Measurements from ENCODE around the gene RPL22.

RPL22 gene

DNA sequence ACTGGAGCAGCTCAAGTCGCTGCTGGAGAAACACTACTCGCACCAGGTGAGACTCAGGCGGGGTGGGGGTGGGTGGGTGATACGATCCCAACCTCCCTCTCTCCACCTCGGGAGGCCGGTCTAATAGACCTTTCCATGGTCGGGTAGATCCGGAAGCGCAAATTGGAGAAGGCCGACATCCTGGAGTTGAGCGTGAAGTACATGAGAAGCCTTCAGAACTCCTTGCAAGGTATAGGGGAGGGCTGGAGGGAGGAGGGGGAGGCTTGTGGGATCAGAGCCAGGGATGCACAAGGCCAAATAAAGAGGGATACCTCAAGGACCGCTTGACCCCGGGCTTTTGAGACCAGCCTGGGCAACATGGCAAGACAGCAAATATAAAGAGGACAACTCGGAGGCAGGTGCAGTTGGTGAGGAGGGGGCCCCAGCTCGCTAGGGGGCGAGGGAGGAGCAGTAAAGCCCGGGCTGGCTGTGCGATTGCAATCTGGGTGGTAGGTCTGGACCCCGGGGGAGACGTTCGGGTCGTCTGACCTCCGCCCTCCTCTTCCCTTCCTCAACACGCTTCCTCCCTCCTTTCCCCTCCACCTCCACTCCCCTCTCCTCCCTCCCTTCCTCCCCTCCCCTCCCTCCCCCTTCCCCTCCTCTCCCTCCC lies 45.1 kb upstream of the RPL22 start:
- no peak overlapping the region for H3K27ac ChIP-seq
- no peak for TF ChIP-seq ZFX (IDR thresholded peaks at IDR 0.05)
- TF ChIP-seq, protein P1, sequence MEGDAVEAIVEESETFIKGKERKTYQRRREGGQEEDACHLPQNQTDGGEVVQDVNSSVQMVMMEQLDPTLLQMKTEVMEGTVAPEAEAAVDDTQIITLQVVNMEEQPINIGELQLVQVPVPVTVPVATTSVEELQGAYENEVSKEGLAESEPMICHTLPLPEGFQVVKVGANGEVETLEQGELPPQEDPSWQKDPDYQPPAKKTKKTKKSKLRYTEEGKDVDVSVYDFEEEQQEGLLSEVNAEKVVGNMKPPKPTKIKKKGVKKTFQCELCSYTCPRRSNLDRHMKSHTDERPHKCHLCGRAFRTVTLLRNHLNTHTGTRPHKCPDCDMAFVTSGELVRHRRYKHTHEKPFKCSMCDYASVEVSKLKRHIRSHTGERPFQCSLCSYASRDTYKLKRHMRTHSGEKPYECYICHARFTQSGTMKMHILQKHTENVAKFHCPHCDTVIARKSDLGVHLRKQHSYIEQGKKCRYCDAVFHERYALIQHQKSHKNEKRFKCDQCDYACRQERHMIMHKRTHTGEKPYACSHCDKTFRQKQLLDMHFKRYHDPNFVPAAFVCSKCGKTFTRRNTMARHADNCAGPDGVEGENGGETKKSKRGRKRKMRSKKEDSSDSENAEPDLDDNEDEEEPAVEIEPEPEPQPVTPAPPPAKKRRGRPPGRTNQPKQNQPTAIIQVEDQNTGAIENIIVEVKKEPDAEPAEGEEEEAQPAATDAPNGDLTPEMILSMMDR (conservative IDR thresholded peaks at IDR 0.05), result no peak

DNA sequence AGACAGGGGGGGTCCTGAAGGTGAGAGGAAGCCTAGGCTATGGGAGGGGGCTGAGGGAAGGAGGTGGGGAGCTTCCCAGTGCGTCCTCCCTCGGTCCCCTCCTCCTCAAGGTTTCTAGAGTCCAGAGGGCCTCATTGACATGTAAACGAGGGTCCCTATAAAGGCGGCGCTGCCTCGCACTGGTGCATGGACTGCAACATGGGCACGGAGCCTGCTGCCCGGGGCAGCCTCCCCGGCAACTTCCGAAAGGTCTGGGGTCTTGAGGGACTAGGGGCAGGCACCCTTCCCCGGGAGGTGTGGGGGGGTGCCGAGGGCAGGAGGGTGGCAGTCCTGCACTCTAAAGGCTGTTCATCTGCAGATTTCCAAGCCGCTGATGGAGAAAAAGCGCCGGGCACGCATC lies 44.6 kb upstream of the RPL22 start, which contains the start of gene HES3:
HES3 (plus strand) TSS at position 187 of the 400 bp plus-strand sequence; CDS start at position 374, 187 bp downstream.
- no peak for TF ChIP-seq ZFX (IDR thresholded peaks at IDR 0.05)
- TF ChIP-seq, protein P1 (conservative IDR thresholded peaks at IDR 0.05), result no peak
- H3K27ac ChIP-seq, result no peak within 1 kb of the TSS

DNA sequence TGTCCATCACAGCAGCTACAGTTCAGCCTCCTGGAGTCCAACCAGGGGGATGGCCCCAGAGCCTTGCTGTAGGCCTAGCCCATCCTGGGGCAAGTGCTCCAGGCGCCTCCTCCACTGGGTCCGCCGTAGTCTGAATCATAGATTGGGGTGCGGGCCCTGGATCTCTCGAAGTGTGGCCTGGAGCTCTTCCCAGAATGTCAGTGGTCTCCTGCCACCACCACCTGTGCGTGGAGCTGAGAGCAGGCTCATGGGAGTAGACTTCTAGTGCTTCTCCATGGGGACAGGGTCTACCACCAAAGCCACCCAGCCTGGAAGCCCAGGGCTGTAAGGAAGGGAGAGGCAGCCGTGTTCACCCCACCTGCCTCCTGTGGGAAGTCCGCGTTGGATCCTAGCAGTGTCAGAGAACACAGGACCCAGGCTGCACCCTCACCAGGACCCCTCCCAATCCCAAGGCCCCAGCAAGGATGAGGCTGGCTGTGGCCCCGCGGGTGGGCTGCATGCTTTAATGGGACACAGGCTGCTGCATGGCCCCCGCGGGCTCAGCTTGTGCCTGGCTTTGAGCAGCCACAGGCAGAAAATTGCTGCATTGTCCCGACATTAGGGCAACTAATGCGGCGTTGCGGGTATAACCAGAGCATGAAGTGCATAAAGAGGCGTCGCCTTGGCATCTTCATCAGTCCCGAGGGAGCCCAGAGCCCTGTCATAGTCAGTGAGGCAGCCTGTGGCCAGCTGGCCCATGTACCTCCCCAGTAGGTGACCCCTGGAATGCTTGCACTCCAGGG lies 43.8 kb upstream of the RPL22 start:
- TF ChIP-seq, protein P1 (conservative IDR thresholded peaks at IDR 0.05), result no peak
- no peak for TF ChIP-seq ZFX (IDR thresholded peaks at IDR 0.05)
- H3K27ac ChIP-seq, result no peak overlapping the region

DNA sequence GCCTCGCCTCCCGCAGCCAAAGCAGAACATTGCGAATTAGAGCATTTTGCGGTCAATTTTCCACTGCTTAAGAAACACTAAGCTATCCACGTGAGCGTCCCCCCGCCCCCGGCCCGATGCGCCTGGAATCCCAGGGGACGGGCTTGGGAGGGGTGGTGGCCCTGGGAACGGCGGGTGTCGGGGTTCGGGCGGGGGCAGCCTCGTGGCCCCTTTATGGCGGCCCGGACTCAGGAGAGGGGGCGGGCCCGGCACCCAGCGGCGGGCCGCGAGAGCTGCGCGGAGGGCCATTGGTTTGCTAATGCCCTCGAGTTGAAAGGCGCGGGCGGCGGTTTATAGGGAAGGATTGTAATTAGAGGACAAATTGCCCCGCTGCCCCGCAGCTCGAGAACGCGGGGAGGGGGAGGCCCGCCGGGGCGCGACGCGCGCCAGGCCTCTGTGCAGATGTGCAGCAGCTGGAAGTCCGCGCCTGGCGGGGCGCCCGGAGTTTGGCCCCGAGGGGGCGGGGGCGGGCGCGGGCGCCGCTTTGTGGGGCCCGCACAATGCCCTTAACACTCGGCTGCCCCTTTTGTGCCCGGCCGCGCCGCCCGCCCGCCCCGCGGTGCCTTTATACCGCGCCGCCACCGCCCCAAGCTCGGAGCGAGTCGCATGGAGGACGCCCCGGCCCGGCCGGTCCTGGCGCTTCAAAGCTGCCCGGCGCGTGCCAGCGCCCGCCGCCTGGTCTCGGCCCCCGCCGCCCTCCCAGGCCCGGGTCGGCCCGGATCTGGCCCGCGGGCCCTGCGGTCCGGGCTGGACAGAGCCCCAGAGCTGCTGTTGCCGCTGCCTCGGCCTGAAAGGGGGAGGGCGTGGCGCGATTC lies 42.7 kb upstream of the RPL22 start:
- TF ChIP-seq, protein P1 (conservative IDR thresholded peaks at IDR 0.05), result no peak
- TF ChIP-seq ZFX (IDR thresholded peaks at IDR 0.05), result no peak
- H3K27ac ChIP-seq, result no peak overlapping the region

DNA sequence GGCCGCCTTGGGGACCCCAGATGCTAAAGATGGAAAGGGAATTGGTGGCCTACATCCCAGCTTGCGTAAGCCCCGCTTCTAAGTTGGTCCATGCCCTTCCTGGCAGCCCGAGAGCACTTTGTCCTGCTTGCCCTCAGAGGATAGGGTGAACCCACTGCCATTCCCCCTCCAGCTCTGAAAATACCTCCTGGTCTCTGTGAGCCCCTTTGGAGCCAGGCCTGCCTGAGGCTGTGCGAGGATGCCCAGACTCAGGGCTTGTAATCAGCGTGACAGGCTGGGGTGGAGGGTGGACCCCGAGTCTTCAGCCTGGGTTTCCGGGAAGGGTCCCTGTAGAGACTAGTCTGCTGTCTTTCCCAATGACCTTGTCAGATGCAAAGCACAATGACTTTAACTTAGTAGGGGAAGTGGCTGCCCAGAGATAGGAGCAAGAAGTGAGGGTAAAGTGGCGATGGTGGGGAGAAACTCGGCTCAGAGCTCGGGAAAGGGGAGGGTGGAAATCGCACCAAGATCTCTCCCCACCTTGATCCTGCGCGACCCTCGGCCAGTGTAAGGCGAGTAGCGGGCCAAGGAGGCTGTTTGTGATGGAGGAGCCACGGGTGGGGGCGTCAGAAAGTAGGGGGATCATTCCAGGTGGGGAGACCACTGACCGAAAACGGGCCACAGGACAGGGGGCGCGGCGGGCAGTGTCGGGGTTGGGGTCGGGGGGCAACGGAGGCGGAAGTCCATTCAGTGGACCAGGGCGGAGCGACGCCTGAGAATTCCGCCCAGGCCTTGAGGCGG lies 41.9 kb upstream of the RPL22 start:
- TF ChIP-seq, protein P1 (conservative IDR thresholded peaks at IDR 0.05), result no peak
- no peak for TF ChIP-seq ZFX (IDR thresholded peaks at IDR 0.05)
- H3K27ac ChIP-seq, result no peak overlapping the region

DNA sequence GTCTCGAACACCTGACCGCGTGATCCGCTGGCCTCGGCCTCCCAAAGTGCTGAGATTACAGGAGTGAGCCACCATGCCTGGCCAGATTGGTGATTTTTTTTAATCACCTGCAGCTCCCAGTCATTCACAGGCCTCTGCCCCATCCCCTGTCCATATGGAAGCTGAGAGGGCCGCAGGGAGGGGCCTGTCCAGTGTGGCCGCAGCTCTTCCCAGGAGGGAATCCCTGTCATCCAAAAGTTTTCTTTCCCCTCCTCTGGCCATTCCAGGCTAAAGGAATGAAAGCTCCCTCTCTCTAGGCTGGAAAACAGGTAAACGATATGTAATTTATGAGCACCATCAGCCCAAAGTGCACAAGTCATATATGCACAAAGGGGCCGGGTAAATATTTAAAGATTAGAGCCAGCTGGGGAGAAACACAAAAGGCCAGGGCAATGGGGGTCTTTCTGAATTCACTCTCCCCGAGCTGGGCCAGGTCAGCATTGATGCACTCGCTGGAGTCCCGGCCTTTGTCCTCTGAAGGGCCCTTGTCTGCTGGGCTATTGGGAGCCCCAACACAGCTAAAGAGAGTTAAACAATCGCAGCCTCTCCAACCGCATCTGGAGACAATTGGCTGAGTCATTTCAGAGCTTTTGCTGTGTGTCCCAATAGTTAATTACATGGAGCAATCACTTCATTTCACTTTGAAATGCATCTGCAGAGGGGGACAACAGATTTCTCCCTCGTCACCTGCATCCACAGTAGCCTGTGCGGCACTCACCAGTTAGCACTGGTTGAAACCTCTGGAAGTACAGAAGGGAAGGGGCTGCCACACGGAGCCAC lies 40.8 kb upstream of the RPL22 start:
- H3K27ac ChIP-seq, result no peak overlapping the region
- TF ChIP-seq ZFX (IDR thresholded peaks at IDR 0.05), result no peak
- TF ChIP-seq, protein P1 (conservative IDR thresholded peaks at IDR 0.05), result no peak
